NCI-H1092 treated with DMSO at 0.1 percent for 48 hours (cell line): Measurements from ENCODE around the gene P2RY6.

Experiments
- DNase-seq: peaks from one replicate; lab custom pipeline; 2025; lab: John Stamatoyannopoulos, UW

Gene P2RY6

GRCh38 chr11:73237471-73238290, 34.5 kb upstream of the P2RY6 start:
- DNase-seq: no peak

- no peak for DNase-seq
Measured at GRCh38 chr11:73239111-73239521, 33.0 kb upstream of the P2RY6 start.

- no peak for DNase-seq
Measured at GRCh38 chr11:73239571-73240189, 32.5 kb upstream of the P2RY6 start.

- DNase-seq: no peak
Measured at GRCh38 chr11:73240190-73240781, 31.9 kb upstream of the P2RY6 start.

GRCh38 chr11:73241300-73241699, 30.8 kb upstream of the P2RY6 start:
- DNase-seq: no peak

GRCh38 chr11:73242251-73243092, 29.7 kb upstream of the P2RY6 start:
- peak; percentile 92 for DNase-seq

- no peak for DNase-seq
Measured at GRCh38 chr11:73243093-73243485, 29.0 kb upstream of the P2RY6 start.

GRCh38 chr11:73244589-73245240, 27.4 kb upstream of the P2RY6 start:
- DNase-seq: no peak

- no peak for DNase-seq
Measured at GRCh38 chr11:73245461-73245860, 26.7 kb upstream of the P2RY6 start.

- DNase-seq: no peak
Measured at GRCh38 chr11:73246303-73246702, 25.8 kb upstream of the P2RY6 start.

GRCh38 chr11:73248526-73249185, 23.5 kb upstream of the P2RY6 start:
- DNase-seq: no peak

- no peak for DNase-seq
Measured at GRCh38 chr11:73249304-73249703, 22.8 kb upstream of the P2RY6 start.

GRCh38 chr11:73249853-73250783, 22.0 kb upstream of the P2RY6 start:
- no peak for DNase-seq

GRCh38 chr11:73252577-73253191, 19.5 kb upstream of the P2RY6 start:
- DNase-seq: peak; percentile 35

- no peak for DNase-seq
Measured at GRCh38 chr11:73257342-73258103, 14.6 kb upstream of the P2RY6 start.

GRCh38 chr11:73258104-73259035, 13.8 kb upstream of the P2RY6 start:
- DNase-seq: no peak

- no peak for DNase-seq
Measured at GRCh38 chr11:73259406-73260126, 12.6 kb upstream of the P2RY6 start.
